ENCODE data around the gene ABL1.
A peak's percentile ranks its signal among the peaks of the same experiment; 100 is the strongest.

The ABL1 gene

GRCh38 chr9:130852801-130853200 is 17.7 kb downstream of the ABL1 start:
- no peak for DNase-seq

- no peak for DNase-seq
Observed at GRCh38 chr9:130854092-130854491, 19.0 kb downstream of the ABL1 start.

GRCh38 chr9:130854835-130855234 is 19.8 kb downstream of the ABL1 start:
- no peak for DNase-seq

GRCh38 chr9:130856474-130856873 is 21.4 kb downstream of the ABL1 start:
- no peak for DNase-seq

- no peak for DNase-seq
Observed at GRCh38 chr9:130857864-130858738, 23.0 kb downstream of the ABL1 start.

GRCh38 chr9:130858739-130859705 is 24.0 kb downstream of the ABL1 start:
- no peak for DNase-seq

GRCh38 chr9:130860458-130861316 is 25.6 kb downstream of the ABL1 start:
- no peak for DNase-seq

- no peak for DNase-seq
Observed at GRCh38 chr9:130861372-130862180, 26.5 kb downstream of the ABL1 start.

- DNase-seq: no peak
Observed at GRCh38 chr9:130862217-130862616, 27.2 kb downstream of the ABL1 start.

GRCh38 chr9:130862747-130863146 is 27.7 kb downstream of the ABL1 start:
- no peak for DNase-seq

- DNase-seq: no peak
Observed at GRCh38 chr9:130864541-130864940, 29.5 kb downstream of the ABL1 start.

GRCh38 chr9:130865921-130866320 is 30.9 kb downstream of the ABL1 start:
- no peak for DNase-seq

GRCh38 chr9:130866474-130866965 is 31.5 kb downstream of the ABL1 start:
- DNase-seq: peak; percentile 46

GRCh38 chr9:130867556-130867955 is 32.5 kb downstream of the ABL1 start:
- no peak for DNase-seq

- no peak for DNase-seq
Observed at GRCh38 chr9:130868230-130868629, 33.2 kb downstream of the ABL1 start.

- no peak for DNase-seq
Observed at GRCh38 chr9:130869250-130869649, 34.2 kb downstream of the ABL1 start.

- DNase-seq: no peak
Observed at GRCh38 chr9:130870491-130871381, 35.7 kb downstream of the ABL1 start.

- DNase-seq: no peak
Observed at GRCh38 chr9:130871395-130872062, 36.5 kb downstream of the ABL1 start.

GRCh38 chr9:130872093-130872492 is 37.0 kb downstream of the ABL1 start:
- DNase-seq: no peak

- DNase-seq: no peak
Observed at GRCh38 chr9:130872508-130872907, 37.5 kb downstream of the ABL1 start.

All from activated CD4-positive, alpha-beta T cell treated with anti-CD3 and anti-CD28 coated beads, Interleukin-2, amount 50 U/mL, for 1 hour (primary cell).